ENCODE results near the gene XYLT2. TPM values are rescaled to one million over a fixed set of nuclear protein-coding genes. Genes with fewer than 3 reads are reported as not detected.
"Not testable (repeated sequence)": the region's sequence is repeated elsewhere in the genome, so short reads cannot be mapped to it uniquely, and the experiment has no call there.

The XYLT2 gene
- total RNA-seq, 1 donor from 2014 or later = 10.4 TPM

- ATAC-seq (no peak), DNase-seq (ENCODE audit: low spot score) (no peak)
Measured at GRCh38 chr17:50388728-50389127, 42.8 kb downstream of the XYLT2 start.

GRCh38 chr17:50389534-50389933 is 43.6 kb downstream of the XYLT2 start:
- ATAC-seq (no peak), DNase-seq (ENCODE audit: low spot score) (no peak)

GRCh38 chr17:50392621-50393020 is 46.7 kb downstream of the XYLT2 start:
- peak; percentile 18 for ATAC-seq

GRCh38 chr17:50393700-50394099 is 47.8 kb downstream of the XYLT2 start:
- DNase-seq (ENCODE audit: low spot score) = no peak
- ATAC-seq = no peak

More at GRCh38 chr17:50392621-50393020, 46.7 kb downstream of the XYLT2 start:
- DNase-seq (ENCODE audit: low spot score) = no peak

GRCh38 chr17:50394711-50395110 is 48.8 kb downstream of the XYLT2 start:
- no peak for DNase-seq (ENCODE audit: low spot score)
- no peak for ATAC-seq

- DNase-seq (ENCODE audit: low spot score) = peak; percentile 66
- ATAC-seq = peak; percentile 71
Measured at GRCh38 chr17:50396261-50397110, 50.6 kb downstream of the XYLT2 start.

- ATAC-seq (peak; percentile 95), DNase-seq (ENCODE audit: low spot score) (peak; percentile 87)
Measured at GRCh38 chr17:50397111-50397918, 51.4 kb downstream of the XYLT2 start, which contains the start of gene LRRC59. TSS of gene LRRC59 (minus strand) at chr17:50397523. CDS start at chr17:50397317, 206 bp downstream.

- no peak for DNase-seq (ENCODE audit: low spot score)
- ATAC-seq = no peak
Measured at GRCh38 chr17:50397919-50398285, 52.0 kb downstream of the XYLT2 start.

GRCh38 chr17:50398672-50399071 is 52.7 kb downstream of the XYLT2 start:
- ATAC-seq = not testable (repeated sequence)

GRCh38 chr17:50399591-50399990 is 53.7 kb downstream of the XYLT2 start:
- ATAC-seq = not testable (repeated sequence)

More at GRCh38 chr17:50398672-50399071, 52.7 kb downstream of the XYLT2 start:
- DNase-seq (ENCODE audit: low spot score) = not testable (repeated sequence)

GRCh38 chr17:50405351-50405750 is 59.4 kb downstream of the XYLT2 start:
- ATAC-seq; DNase-seq (ENCODE audit: low spot score): not testable (repeated sequence)

More at GRCh38 chr17:50399591-50399990, 53.7 kb downstream of the XYLT2 start:
- DNase-seq (ENCODE audit: low spot score) = not testable (repeated sequence)

GRCh38 chr17:50406578-50406977 is 60.7 kb downstream of the XYLT2 start:
- no peak for DNase-seq (ENCODE audit: low spot score)

GRCh38 chr17:50407921-50408320 is 62.0 kb downstream of the XYLT2 start:
- DNase-seq (ENCODE audit: low spot score) (no peak), ATAC-seq (no peak)

More at GRCh38 chr17:50406578-50406977, 60.7 kb downstream of the XYLT2 start:
- no peak for ATAC-seq

Other genes with a start within 250 kb of the XYLT2 start
- gene SAMD14, start 216.0 kb upstream of the XYLT2 start, total RNA-seq = 1.9 TPM
- gene PPP1R9B, start 195.4 kb upstream of the XYLT2 start, total RNA-seq = 18.1 TPM
- gene SGCA, start 180.1 kb upstream of the XYLT2 start, total RNA-seq = 1.0 TPM
- 19.3 TPM for gene COL1A1, start 144.5 kb upstream of the XYLT2 start, total RNA-seq
- 3.0 TPM for gene TMEM92, start 71.7 kb upstream of the XYLT2 start, total RNA-seq
- 38.9 TPM for gene MRPL27, start 27.1 kb downstream of the XYLT2 start, total RNA-seq
- 0.13 TPM for gene EME1, start 27.1 kb downstream of the XYLT2 start, total RNA-seq
- gene LRRC59, start 51.4 kb downstream of the XYLT2 start, total RNA-seq = 47.3 TPM
- 56.1 TPM for gene ACSF2, start 80.1 kb downstream of the XYLT2 start, total RNA-seq
- 12.4 TPM for gene CHAD, start 122.8 kb downstream of the XYLT2 start, total RNA-seq
- gene RSAD1, start 132.7 kb downstream of the XYLT2 start, total RNA-seq = 27.4 TPM
- gene MYCBPAP, start 162.3 kb downstream of the XYLT2 start, total RNA-seq = not detected
- gene EPN3, start 186.6 kb downstream of the XYLT2 start, total RNA-seq = 0.35 TPM
- 40.6 TPM for gene SPATA20, start 201.0 kb downstream of the XYLT2 start, total RNA-seq
- gene CACNA1G, start 214.6 kb downstream of the XYLT2 start, total RNA-seq = 0.10 TPM

Data from left lobe of liver (tissue), 2 donors.